Immature natural killer cell (primary cell): Measurements from ENCODE around the gene SSH3. TPM values are rescaled to one million over a fixed set of nuclear protein-coding genes. Genes with fewer than 3 reads are reported as not detected.

Experiments
- DNase-seq, 3 donors: peaks; one replicate each; pipeline ENCODE4 v3.0.0; 2022; ENCODE audit warnings: mixed read lengths in 1 of 3
- H3K27ac Mint-ChIP-seq, 6 donors: one replicate each; pipeline ENCODE4 v1.8.0; 2020; ENCODE audit warnings: mixed read lengths in 6 of 6, mild to moderate bottlenecking in 5 of 6, inconsistent platforms in 4 of 6, moderate library complexity in 3 of 6
- H3K27me3 Mint-ChIP-seq, 3 donors: one replicate each; pipeline ENCODE4 v1.8.0; 2020 to 2021; ENCODE audit warnings: low read depth in 3 of 3, mild to moderate bottlenecking in 3 of 3, mixed read lengths in 3 of 3, moderate library complexity in 3 of 3, inconsistent platforms in 1 of 3
- H3K36me3 Mint-ChIP-seq, 3 donors: one replicate each; pipeline ENCODE4 v1.8.0; 2020; ENCODE audit warnings: mixed read lengths in 3 of 3, inconsistent platforms in 2 of 3, mild to moderate bottlenecking in 2 of 3
- H3K4me1 Mint-ChIP-seq, 2 donors: one replicate each; pipeline ENCODE4 v1.8.0; 2020; ENCODE audit warnings: inconsistent platforms in 2 of 2, mild to moderate bottlenecking in 2 of 2, mixed read lengths in 2 of 2, moderate library complexity in 1 of 2
- H3K4me3 Mint-ChIP-seq, 5 donors: one replicate each; pipeline ENCODE4 v1.8.0; 2020; ENCODE audit warnings: mild to moderate bottlenecking in 5 of 5, mixed read lengths in 5 of 5, inconsistent platforms in 3 of 5, moderate library complexity in 3 of 5
- H3K9me3 Mint-ChIP-seq, 6 donors: one replicate each; pipeline ENCODE4 v1.8.0; 2020; ENCODE audit warnings: mild to moderate bottlenecking in 6 of 6, mixed read lengths in 6 of 6, inconsistent platforms in 4 of 6, moderate library complexity in 3 of 6
- polyA plus RNA-seq, 3 donors: library from polyadenylated mRNA; unstranded; fragments of 300-500 nt; fragmentation: Illumina TruSeq; gene quantifications; one replicate each; pipeline ENCODE4 v1.2.3, GENCODE V29; 2021

SSH3 gene
- polyA plus RNA-seq, 3 donors from 2014 or later = 1.1 to 4.8 (median 2.3) TPM

DNA sequence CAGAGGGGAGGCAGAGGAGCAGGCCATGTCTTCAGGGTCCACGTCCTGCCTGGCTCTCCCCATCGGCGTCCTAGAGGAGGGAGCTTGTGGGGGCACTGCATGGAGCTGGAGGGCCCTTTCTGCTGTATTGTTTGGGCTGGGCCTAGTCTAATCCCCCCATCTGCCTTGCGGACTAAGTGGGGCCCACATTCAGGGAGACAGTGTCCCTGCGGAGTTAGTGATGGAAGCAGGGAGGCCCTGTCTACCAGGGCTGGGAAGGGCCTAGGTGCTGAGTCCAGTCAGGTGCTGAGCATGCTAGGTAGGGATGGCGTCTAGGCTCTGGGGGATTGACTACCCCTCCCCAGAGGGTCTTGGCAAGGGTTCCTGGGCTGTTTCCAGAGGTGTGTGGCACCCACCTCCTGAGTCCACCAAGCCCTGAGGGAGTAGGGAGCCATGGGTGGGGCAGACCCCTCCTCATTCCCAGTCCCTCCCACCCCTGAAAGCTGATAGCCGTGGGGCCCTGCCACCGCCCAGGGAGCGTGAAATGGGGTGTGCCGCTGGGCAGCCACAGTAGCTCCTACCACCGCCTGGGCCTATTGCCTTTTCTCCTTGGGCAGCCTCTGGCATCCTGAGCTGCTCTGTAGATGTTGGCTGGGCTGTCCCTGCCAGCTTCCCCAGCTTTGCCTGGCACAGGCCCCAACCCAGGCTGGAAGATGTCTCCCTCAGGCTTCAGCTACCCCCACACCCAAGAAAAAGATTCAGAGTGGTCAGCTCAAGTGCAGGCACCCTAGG lies 51.9 kb downstream of the SSH3 start:
- no peak for DNase-seq
- Mint-ChIP-seq H3K4me1 (peaks cover 37 to 38% of the 10 kb centered on the region in 2 donors), H3K36me3 (no peaks in the 10 kb centered on the region), H3K27ac (peak overlapping the region; percentile 26 to 100 (median 84)), H3K27me3 (peaks cover 9 to 22% (median 18%) of the 10 kb centered on the region in 3 donors), H3K4me3 (no peak overlapping the region), H3K9me3 (no peaks in the 10 kb centered on the region)

DNA sequence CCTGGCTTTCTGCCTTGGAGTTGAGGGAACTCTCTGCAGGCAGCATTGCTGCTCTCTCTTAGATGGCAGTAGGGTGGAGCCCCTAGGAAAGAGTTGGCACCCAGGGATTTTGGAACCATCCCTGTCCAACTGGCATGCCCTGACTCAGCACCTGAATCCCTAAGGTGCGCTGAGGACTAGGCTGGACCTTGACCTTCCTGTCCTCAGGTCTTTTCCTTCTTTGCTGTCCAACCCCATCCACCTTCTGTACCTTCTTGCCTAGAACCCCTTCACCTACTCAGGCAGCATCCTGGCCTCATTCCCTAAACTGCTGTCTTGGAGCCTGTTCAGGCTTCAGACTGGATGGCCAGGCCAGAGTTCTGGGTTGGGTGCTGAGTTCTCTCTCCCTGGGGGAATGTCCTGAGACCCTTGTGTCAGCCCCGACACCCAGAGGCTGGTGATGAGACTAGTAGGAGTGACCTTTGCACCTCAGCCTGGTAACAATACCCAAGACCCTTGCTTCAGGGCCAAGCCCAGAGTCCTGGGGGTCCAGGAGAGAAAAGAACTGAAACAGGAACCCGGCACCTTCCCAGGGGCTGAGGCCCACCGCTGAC lies 52.6 kb downstream of the SSH3 start:
- Mint-ChIP-seq H3K4me3 (no peak overlapping the region), H3K27ac (peak overlapping the region in 1 of 6 donors; percentile 80), H3K4me1 (peaks cover 36 to 37% of the 10 kb centered on the region in 2 donors)

DNA sequence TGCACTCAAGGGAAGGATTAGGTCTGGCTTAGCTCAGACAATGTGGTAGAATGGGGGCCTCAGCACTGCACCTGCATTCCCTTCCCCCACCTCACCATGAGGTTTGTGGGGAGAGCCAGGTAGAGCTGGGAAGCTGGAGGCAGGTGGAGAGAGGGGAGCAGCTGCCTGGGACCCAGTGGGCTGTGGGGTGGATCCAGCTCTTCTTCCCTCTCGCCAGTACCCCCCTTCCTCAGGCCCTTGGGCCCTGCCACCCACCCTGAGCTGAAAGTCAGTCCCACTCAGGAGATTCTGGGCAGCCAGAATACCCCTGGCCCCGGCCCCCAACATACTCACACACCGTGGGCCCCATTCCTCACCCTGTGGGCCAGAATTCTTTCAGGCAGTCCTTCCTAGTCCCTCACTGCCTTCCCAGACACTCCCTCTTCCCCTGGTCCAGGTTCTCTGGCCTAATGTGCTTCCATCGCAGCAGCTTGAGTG lies 53.1 kb downstream of the SSH3 start:
- Mint-ChIP-seq H3K36me3 (no peaks in the 10 kb centered on the region), H3K9me3 (no peaks in the 10 kb centered on the region), H3K4me1 (peaks cover 31 to 32% of the 10 kb centered on the region in 2 donors), H3K27me3 (peaks cover 5 to 20% (median 15%) of the 10 kb centered on the region in 3 donors), H3K27ac (peak overlapping the region in 3 of 6 donors; percentile 5 to 82 (median 72)), H3K4me3 (no peak overlapping the region)
- no peak for DNase-seq

More for the DNA sequence above, 52.6 kb downstream of the SSH3 start:
- Mint-ChIP-seq H3K27me3 (peaks cover 9 to 22% (median 18%) of the 10 kb centered on the region in 3 donors), H3K9me3 (no peaks in the 10 kb centered on the region), H3K36me3 (no peaks in the 10 kb centered on the region)
- DNase-seq = no peak

DNA sequence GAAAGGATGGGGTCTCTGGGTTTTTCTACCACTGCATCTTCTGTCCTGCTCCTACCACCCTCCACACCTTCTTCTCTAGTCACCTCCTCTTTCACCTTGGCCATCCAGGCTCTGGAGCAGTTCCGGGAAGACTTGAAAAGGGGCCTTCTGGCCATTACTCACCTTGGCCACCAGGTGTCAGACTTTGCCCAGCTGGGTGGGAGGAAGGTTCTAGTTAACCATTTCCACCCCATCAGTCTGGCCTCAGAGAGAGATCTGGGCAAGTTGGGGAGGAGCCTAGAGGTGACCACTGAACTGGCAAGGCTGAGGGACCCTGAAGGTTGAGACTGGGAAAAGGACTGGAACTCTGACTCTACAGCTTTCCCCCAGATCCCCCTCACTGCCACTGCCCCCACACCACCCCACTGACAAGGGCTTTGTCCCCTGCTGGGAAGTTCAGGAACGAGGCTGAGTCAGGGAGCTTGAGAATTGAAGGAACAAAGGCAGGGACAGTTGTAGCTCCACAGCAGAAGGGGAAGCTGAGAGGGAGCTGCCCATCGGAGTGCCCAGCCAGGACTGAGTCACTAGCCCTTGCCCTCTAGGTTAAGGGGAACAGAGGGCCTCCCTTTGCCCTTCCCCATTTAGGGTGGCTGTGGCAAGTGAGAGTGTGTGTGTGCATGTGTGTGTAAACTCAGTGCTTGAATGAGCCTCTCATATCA lies 53.7 kb downstream of the SSH3 start:
- no peak overlapping the region for H3K4me3 Mint-ChIP-seq
- H3K27me3 Mint-ChIP-seq = peaks cover 5 to 18% (median 14%) of the 10 kb centered on the region in 3 donors
- peaks cover 26% of the 10 kb centered on the region in 2 donors for H3K4me1 Mint-ChIP-seq
- no peaks in the 10 kb centered on the region for H3K36me3 Mint-ChIP-seq
- H3K27ac Mint-ChIP-seq = peak overlapping the region in 3 of 6 donors; percentile 5 to 82 (median 72)
- peak; percentile 70 to 75 (median 73) for DNase-seq
- H3K9me3 Mint-ChIP-seq = no peaks in the 10 kb centered on the region

DNA sequence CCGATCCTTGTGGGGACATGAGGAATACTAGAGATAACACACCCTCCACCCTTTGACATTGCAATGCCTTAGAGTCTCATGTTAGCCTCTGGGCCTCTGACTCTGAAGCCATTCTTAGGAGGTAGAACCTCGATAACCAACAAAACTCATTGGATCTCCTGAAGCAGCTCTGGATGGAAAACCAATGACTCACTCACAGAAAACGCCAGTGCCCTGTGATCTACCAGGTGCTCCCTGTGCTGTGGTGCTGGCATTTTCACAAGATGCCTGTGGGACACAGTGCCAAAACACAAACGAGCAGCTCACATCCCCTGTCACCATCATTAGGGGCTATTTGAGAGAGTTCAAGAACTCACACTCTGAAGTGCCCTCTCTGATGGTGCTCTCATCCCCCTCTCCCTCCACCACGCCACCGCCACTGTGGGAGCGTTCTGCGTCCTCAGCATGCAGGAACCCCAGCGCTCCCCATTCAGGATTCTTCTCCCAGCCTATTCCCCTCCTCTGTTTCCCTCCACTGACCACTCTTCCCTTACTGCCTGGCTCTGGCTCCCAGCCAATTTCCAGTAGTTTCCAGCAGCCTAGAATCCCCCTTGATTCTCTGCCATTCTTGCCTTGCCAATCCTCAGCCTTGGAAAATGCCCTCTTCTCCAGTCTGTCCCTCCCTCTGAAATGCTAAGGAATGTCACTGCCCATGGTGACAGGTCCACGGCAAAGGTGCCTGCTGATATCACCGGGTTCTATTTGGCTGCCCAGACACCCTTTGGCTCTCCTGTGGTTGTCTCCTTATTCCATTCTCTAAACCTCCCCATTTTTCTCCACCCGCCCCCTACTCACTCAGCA lies 54.7 kb downstream of the SSH3 start:
- peaks cover 0 to 5% (median 0%) of the 10 kb centered on the region in 3 donors for H3K36me3 Mint-ChIP-seq
- peaks cover 21 to 23% of the 10 kb centered on the region in 2 donors for H3K4me1 Mint-ChIP-seq
- no peak for DNase-seq
- H3K4me3 Mint-ChIP-seq = no peak overlapping the region
- H3K27me3 Mint-ChIP-seq = peaks cover 5 to 14% (median 10%) of the 10 kb centered on the region in 3 donors
- H3K9me3 Mint-ChIP-seq = no peaks in the 10 kb centered on the region
- H3K27ac Mint-ChIP-seq = no peak overlapping the region

Other genes with a start within 250 kb of the SSH3 start
- not detected for gene RHOD, start 246.7 kb upstream of the SSH3 start, polyA plus RNA-seq
- 10 to 100 TPM in 1 of 3 donors, 1 to 10 TPM in 2; 3.8 to 16.6 (median 6.8) TPM for gene KDM2A, start 184.3 kb upstream of the SSH3 start, polyA plus RNA-seq
- gene GRK2, start 37.1 kb upstream of the SSH3 start, polyA plus RNA-seq = 10 to 100 TPM; 15.2 to 25.9 (median 22.9) TPM
- gene ANKRD13D, start 14.2 kb upstream of the SSH3 start, polyA plus RNA-seq = 10 to 100 TPM; 12.4 to 26.7 (median 14.2) TPM
- 100 to 1,000 TPM in 2 of 3 donors, 10 to 100 TPM in 1; 86.1 to 131 (median 118) TPM for gene POLD4, start 50.0 kb downstream of the SSH3 start, polyA plus RNA-seq
- 1 to 10 TPM in 1 of 3 donors, under 1 TPM in 1, not detected in 1; 0.34 to 2.2 TPM for gene CLCF1, start 70.1 kb downstream of the SSH3 start, polyA plus RNA-seq
- gene RAD9A, start 88.5 kb downstream of the SSH3 start, polyA plus RNA-seq = 10 to 100 TPM; 10.2 to 12.8 (median 11.6) TPM
- gene PPP1CA, start 98.3 kb downstream of the SSH3 start, polyA plus RNA-seq = 1,000 to 10,000 TPM in 1 of 3 donors, 100 to 1,000 TPM in 2; 830 to 1,276 (median 950) TPM
- 100 to 1,000 TPM; 396 to 531 (median 451) TPM for gene TBC1D10C, start 100.6 kb downstream of the SSH3 start, polyA plus RNA-seq
- 1 to 10 TPM; 1.9 to 3.4 (median 2.7) TPM for gene CARNS1, start 112.1 kb downstream of the SSH3 start, polyA plus RNA-seq
- 10 to 100 TPM; 71.5 to 96.5 (median 74.9) TPM for gene RPS6KB2, start 125.0 kb downstream of the SSH3 start, polyA plus RNA-seq
- 1,000 to 10,000 TPM; 1,315 to 1,354 (median 1,351) TPM for gene PTPRCAP, start 134.2 kb downstream of the SSH3 start, polyA plus RNA-seq
- 10 to 100 TPM in 1 of 3 donors, 1 to 10 TPM in 2; 7.1 to 10.3 (median 9.2) TPM for gene CORO1B, start 139.9 kb downstream of the SSH3 start, polyA plus RNA-seq
- 1 to 10 TPM in 1 of 3 donors, under 1 TPM in 1, not detected in 1; 0.23 to 2.5 TPM for gene GPR152, start 149.2 kb downstream of the SSH3 start, polyA plus RNA-seq
- gene CABP4, start 151.8 kb downstream of the SSH3 start, polyA plus RNA-seq = 1 to 10 TPM in 1 of 3 donors, not detected in 2; 1.6 TPM
- 100 to 1,000 TPM; 154 to 255 (median 189) TPM for gene TMEM134, start 165.7 kb downstream of the SSH3 start, polyA plus RNA-seq
- 100 to 1,000 TPM; 130 to 163 (median 157) TPM for gene AIP, start 179.5 kb downstream of the SSH3 start, polyA plus RNA-seq
- gene PITPNM1, start 201.8 kb downstream of the SSH3 start, polyA plus RNA-seq = 10 to 100 TPM in 2 of 3 donors, 1 to 10 TPM in 1; 3.6 to 29.2 (median 10.2) TPM
- gene CDK2AP2, start 204.6 kb downstream of the SSH3 start, polyA plus RNA-seq = 100 to 1,000 TPM; 190 to 301 (median 226) TPM
- gene CABP2, start 219.9 kb downstream of the SSH3 start, polyA plus RNA-seq = not detected